HG02610 (cell line): ENCODE results near the gene CHN2.
A peak's percentile ranks its signal among the peaks of the same experiment; 100 is the strongest.

Experiments
- ATAC-seq: cut with Tn5 transposase; IDR thresholded peaks from one replicate; pipeline ENCODE4 v1.9.1; 2021; ENCODE audit warnings: mild to moderate bottlenecking, moderate library complexity; ENCODE audit not compliant: unreplicated experiment

CHN2 gene

DNA sequence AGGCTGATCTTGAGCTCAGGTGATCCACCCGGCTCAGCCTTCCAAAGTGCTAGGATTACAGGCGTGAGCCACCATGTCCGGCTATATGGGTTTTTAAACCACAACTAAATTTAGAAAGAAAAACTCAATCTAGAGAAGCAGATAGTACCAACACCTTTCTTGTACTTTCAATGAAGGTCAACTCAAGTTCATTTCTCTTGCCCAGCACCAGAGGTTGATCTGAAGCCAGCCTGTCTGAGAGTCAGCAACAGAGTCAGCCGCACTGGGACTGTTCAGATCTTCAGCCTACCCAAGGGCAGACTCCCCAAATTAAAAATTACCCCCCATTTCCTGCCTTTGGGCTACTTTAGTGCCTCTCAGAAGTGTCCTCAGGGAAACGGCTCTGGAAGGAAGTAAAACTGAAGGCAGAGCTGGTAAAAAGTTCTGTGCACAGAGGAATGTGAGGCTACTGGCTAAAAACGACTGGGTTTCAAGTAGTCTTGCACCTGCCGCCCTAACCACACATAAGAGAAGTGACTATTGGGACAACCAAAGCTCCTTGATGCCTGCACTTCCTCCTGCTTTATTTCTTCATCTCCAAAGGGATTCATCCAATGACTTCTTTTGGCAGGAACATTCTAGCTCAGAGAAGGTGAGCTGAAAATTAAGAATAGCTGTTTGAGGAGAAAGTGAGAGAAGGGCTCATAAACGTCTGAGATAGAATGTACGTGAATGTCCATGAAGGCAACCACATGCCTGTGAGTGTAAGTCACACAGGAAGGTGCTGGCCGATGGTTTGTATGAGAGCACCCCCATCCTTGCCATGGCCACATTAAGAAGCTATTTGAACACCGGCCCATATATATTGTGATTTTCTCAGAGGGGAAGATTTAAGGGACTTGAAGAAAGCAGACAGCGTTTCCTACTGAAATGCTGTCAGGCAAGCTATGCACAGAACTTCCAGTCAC lies 226.7 kb downstream of the CHN2 start:
- ATAC-seq, result no peak

DNA sequence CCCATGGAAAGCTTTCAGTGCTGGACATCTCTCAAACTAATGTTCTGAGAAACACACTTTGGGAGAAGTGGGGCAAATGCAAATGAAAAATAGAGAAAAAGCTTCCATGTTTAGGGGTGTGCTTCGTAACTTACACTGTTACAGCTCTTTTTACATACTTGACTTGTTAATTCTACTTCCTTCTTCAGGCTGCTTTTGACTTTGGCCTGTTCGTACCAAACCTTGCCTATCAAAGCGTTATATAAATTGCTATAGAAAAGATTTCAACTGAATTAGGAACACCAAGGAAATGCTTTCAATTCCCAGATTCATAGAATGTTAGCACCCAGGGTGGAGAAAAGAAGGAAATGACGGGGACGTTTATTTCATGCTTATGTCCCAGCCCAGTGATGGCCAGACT lies 228.3 kb downstream of the CHN2 start:
- no peak for ATAC-seq

DNA sequence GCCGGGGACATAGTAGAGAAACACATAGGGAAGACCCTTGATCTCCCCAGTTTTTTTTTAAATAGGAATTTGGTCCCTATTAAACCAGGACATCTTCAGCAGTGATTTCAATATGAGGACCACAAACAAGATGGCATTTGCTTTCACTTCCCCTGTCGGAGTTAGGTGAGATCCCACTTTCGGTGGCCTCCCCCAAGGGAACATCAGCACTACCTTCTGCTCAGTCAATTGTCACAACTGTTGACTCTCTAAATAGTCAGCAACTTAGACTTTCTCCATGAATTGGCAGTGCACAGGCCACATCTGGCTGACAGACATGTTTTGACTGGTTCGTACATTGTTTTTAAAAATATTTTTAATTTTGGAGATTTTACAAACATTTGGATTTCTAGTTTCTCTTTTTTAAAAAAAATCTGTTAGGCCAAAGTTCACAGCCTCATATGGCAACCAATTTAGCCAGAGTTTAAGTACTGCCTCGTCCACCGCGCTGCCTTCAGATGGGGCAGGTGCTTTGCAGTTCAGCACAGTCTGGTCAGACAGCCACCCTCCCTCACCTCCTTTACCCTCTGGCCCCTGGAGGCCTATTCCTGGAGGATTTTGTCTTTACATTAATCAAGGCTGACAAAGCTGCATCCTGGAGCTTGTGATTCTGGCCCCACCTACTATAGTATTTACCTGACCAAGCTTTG lies 229.9 kb downstream of the CHN2 start:
- ATAC-seq, result no peak

DNA sequence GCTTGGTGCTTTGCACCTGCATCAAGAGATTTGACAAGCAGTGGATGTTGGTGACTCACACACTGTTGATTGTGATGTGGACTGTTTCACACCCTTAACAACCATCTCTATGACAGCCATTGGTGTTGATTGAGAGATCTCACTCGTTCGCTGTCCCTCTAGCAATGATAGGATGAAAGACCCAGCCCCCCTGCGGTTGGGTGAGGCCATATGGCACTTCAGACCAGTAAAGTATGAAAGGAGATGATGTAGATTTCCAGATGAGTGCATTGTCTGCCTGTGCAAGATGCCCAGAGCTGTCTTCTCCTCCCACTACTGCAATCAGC lies 230.4 kb downstream of the CHN2 start:
- no peak for ATAC-seq

DNA sequence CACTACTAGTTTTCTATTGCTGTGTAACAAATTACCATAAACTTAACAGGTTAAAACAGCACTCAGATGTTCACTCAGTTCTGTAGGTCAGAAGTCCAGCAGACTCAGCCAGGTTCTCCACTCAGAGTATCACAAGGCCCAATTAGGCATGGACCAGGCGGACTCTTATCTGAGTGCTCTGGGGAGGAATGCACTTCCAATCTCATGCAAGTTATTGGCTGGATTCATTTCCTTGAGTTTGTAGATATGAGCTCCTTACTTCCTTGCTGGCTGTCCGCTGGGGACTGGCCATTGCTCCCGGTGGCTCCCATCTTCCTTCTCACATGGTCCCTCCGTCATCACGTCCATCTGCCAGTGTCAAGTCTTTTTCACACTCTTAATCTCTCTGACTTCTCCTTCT lies 232.0 kb downstream of the CHN2 start:
- no peak for ATAC-seq

DNA sequence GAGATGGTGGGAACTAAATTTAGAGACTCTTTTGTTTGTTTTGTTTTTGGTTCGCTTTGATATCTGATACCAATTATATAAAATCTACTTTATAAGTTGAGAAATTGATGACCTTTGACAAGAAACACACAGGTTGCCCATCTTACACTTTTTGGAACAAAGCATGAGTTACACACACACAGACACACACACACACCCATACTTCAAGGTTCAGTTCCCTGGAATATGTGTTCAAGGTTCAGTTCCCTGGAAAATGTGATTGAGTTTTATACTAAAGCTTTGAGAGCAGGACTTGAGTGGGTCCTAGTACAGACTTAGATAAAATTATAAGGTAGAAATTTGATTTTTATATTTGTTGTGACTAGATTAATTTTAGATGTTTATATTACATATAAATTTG lies 234.8 kb downstream of the CHN2 start:
- ATAC-seq, result no peak

DNA sequence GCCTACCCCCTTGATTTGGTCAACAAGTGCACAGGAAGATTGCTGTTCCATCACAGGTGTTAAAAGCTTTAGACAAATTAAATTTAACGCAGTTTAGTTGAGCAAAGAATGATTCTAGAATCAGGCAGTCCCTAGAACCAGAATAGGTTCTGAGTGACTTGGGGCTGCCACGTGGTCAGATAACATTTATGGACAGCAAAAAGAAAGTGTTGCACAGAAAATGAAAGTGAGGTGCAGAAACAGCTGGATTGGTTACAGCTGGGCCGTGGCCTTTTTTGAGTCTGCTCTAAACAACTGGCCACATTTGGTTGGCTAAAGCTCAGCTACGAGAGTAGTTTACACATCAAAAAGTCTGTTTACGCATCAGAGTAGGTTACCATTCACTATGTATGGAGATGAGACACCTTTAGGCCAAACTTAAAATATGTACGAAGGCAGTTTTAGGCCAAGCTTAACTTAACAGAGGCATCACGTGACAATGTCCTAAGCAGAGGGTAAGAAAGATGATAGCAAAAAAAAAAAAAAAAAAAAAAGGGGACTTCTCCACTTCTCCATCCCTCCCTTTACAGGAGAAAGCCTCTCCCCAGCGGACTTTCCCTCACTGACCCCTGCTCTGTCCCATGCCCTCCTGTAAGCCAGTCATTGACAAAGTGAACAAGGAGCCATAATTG lies 235.8 kb downstream of the CHN2 start:
- ATAC-seq, result no peak

DNA sequence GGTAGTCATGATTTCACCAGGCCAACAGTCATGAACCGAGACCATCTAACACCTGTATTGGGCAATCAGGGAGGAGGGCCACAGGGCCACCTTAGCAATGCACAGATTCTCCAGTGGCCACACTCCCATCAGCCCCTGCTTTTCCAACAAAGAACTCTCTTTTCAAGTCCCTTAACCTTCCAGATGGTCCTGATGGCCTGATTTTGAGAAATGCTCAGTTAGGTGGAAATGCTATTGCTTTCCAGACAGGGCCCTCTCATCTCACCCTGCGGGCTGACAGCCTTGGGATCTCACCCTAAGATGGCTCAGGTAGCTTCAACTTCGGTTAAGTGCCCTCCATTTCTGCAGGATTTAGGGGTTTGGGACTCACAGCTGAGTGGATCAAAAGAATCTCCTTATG lies 237.1 kb downstream of the CHN2 start:
- no peak for ATAC-seq

DNA sequence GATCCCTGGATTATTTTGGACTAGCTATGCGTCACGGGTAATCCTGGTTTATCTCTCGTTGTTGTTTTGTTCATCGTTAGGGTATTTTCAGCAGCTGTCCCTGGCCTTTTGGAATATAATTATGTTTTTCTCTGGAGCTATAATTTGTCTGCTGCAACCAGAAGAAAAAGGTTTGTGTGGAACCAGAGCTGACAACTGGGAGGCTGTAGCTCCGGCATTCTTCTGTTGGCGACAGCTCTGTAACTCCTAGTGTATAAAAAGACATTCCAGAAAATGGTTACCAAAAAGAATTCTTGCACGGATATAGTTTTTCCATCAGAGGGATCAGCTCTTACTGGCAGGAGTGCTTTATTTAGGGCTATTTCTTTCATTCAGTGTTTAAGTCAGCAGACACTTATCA lies 238.1 kb downstream of the CHN2 start:
- ATAC-seq, result no peak

DNA sequence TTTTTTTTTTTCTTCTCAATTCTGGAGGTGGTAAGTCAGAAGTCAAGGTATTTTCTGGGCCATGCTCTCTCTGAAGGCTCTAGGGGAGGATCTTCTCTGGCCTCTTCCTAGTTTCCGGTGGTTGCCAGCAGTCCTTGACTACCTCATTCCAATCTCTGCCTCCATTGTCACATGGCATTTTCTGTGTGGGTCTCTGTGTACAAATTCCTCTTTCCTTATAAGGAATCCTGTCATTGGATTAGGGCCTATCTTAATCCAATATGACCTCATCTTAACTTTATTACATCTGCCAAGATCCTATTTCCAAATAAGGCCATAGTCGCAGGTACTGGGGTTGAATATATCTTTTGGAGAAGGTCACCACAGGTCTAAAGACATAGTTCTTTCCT lies 239.8 kb downstream of the CHN2 start:
- no peak for ATAC-seq

DNA sequence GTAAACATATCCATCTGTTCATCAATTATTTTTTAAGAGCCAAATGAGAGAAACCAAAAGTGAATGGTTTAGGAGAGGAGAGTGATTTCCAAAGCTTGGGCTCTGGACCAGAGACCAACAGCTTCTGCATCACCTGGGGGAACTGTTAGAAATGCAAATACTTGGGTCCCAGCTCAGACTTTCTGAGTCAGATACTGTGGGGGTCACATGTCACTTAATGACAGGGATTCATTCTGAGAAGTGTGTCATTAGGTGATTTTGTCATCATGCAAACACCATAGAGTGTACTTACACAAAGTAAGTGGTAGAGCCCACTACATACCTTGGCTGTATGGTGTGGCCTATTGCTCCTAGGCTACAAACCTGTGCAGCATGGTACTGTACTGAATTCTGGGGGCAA lies 240.6 kb downstream of the CHN2 start:
- ATAC-seq, result peak; percentile 86

DNA sequence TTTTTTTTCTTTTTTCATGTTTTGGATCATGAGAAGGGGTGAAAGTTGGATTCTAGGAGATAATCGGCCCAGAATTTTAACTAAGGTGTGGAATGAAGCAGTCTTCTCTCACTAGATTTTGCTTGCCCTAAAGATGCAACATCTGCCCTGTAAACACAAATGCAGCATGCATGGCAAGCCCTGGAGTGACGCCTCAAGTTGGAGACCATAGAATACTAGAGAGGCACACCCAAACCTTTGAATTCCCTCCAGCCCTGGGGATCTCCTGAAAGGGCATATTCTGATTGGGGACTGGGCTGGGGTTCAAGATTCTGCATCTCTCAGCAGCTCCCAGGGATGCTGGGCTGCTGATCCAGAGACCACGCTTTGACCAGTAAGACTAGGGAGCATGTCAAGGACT lies 241.3 kb downstream of the CHN2 start:
- ATAC-seq, result no peak

DNA sequence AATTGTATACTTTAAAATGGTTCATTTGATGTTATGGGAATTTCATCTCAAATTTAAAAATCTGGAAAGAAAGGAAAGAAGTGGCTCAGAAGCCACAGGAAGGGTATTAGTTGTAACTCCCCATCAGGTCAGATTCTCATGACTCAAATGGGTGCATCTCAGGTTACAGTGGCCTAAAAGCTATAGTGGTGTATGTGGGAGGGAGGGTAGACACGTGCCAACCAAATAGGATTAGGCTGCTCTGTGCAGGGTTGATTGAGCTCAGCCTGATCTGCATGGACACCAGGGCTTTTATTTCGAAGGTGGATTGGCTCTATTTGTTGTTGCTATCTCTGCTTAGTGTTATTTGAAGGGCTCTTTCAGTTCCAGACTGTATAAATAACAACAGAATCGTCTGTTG lies 247.6 kb downstream of the CHN2 start:
- ATAC-seq, result no peak

DNA sequence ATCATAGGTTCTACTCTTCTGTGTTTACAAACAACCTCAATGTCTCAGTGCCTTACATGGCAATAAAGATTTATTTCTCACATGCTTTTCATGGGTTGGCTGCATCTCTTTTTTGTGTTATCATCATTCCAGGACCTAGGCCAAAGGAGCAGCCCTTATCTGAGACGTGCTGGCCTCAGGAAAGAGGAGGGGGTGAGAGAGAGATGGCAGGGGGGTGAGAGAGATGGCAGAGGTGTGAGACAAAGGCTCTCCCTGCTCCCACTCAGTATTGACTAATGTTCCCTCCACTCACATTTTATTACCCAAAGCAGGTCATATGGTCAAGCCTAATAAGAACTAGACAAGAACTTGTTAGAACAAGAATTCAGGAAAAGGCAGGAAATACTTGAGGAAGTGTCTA lies 249.0 kb downstream of the CHN2 start:
- ATAC-seq, result no peak

DNA sequence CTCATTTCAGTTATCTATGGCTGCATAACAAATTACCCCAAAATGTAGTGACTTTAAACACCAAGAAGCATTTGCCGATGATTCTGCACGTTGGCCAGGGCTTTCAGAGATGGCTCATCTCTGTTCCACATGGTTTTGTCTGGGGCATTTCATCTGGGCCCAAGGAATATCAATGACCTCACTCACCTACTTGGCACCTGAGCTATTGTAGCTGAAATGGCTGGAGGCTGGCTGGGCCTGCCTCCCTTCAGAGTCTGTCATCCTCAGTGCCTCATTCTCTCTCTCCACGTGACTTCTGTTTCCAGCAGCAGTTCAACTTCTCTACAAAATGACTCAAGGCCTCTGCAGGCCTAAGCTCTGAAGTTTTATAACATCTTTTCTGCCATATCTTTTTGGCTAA lies 249.7 kb downstream of the CHN2 start:
- no peak for ATAC-seq

DNA sequence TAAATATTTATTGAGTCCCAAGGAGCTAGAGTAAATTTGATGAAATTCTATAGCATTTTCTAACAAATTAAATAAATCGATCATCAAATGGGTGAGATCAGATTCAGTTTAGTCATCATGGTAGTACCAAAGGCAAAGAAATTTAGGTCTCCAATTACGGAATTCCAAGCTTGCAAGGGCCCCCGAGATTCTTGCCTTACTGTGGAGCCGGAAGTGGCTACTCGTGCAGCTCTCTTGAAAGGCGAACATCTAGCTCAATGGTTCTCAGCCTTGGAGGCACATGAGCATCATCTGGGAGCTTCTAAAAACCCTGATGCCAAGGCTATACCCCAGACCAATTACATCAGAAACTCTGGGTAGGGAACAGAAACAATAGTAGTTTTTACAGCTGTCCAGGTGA lies 251.2 kb downstream of the CHN2 start:
- no peak for ATAC-seq

DNA sequence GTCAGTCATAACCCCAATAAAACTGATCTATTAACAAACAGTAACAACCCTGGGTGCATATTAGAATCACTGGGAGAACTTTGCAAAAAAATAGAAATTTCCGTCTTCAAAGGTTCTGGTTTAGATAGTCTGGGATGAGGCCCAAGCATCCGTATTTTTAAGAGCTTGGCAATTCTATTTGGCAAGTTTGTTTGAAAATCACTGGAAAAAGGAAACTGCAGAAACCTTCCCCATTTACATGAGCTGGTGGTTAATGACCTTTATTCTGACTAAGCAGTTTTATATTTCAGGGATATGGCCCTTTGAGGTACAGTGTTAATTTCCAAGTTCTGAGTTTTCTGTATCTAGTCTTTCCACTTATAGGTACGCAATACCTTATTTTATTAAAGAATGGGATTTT lies 253.3 kb downstream of the CHN2 start:
- ATAC-seq, result no peak

DNA sequence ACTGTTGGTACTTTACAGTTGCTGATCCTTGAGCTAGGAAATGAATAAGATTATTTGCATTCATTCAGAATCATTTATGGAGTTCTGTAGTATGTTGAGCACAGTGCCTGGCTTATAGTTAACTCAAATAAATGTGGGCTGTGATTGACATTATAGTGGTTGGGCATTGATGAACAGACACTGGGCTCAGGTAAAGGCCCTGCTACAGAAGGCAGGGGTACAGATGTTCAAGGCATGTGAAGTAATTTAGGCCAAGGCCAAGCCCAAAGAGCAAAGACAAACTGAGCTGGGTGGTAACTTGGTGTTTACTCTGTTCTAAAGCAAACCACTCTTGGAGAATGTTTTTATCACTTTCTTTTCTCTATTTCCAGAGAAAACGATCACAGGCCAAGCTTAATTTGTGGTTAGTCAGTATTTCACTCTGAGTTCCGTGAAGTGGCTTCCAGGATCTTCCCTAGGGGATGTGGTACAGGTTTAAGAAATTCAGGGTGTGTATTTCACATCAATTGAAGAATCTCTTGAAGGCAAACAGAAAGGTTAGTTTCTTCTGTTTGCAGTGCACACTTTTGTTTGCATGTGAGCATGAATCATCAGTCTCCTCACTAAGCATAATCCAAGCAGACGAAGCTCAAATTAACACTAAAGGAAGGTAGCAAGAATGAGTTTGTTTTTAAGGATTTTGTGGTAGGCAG lies 255.1 kb downstream of the CHN2 start:
- no peak for ATAC-seq

DNA sequence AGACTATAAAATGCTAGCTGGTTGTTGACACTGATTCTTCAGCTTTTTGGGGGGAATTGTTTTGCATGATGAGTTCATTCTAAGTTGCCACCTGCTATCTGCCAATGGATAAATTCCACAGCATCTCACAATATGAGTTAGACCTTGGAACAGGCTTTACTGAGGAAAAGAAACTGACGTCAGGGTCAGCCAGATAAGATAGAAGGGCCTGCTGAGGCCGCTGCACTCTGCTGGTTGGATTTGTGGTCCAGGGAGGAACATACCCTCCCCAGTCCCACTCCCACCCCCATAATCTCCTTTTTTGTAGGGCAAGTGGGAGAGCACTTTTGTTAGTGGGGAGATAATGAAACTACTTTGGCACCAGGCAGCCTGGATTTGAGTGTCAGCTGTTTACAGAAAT lies 258.4 kb downstream of the CHN2 start:
- ATAC-seq, result no peak

DNA sequence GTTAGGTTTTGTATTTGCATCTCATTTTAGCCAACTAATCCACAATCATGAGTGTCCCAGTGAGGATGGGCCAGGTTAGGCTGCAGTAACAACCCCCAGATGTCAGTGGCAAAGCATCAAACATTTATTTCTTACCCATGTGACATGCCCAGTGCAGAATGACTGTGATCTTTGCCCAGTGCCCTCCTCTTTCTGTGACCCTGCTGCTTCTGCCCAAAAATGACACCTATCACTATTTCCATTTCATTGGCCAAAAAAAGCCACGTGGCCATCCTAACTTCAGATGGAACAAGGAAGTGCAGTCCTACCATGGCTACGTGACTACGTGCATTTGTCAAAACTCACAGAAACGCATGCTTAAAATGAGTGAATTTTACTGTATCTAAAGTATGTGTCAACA lies 259.9 kb downstream of the CHN2 start:
- ATAC-seq, result no peak

DNA sequence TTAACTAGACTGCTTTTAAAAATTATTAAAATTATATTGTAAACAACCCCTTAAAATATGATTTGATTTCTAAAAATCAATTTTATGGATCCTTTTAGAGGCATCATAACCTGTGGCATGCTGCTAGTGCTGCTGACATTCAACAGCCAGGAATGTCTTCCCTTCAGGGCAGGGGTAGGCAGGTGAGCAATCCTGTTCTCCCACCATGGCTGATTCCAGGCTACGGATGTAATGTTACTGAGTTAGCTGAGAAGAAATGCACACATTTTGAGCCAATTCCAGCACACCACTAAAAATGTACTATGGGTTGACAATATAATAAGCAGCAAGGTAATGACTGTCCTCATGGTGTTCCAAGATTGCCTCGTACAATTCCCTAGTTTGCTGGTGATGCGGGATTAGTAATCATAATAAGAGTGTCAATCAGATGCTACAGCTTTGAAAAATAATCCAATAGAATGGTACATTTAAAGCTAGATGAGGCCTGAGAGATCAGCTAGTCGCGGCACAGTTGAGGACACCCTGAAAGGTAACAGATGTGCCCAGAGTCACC lies 260.4 kb downstream of the CHN2 start:
- no peak for ATAC-seq
